M059J (cell line): Measurements from ENCODE around the gene LSAMP. TPM values are rescaled to one million over a fixed set of nuclear protein-coding genes. Genes with fewer than 3 reads are reported as not detected.
"Not testable (repeated sequence)": the region's sequence is repeated elsewhere in the genome, so short reads cannot be mapped to it uniquely, and the experiment has no call there.

Experiments
- DNase-seq: peaks from one replicate; pipeline ENCODE4 v3.0.0-alpha.2; 2012; ENCODE audit warnings: low read depth
- total RNA-seq: library from RNA; depleted of rRNA; stranded (reverse); fragments of >200 nt; shearing (Covaris generic); gene quantifications from 2 replicates; pipeline ENCODE4 v1.2.3, GENCODE V29; 2014

Gene LSAMP
- total RNA-seq, 1 experiment from 2014 or later, result 0.25 TPM

DNA sequence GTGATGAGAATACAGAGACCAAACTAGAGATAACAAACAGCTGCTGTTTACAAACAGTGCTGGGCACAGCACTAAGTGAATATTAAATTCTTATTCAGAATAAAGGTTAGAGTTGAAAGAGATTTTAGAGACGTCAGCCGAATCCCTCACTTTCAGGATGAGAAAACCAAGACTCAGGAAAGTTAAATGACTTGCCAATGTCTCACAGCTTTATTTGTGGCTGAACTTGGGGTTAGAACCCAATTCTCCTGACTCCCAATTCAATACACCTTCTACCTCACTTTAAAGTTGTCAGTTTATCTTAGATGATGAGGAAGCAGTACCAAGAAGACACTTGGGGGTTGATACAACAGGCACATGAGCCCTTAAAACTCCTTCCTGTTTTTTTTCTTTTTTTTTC lies 641.1 kb downstream of the LSAMP start:
- DNase-seq, result no peak

- no peak for DNase-seq
Observed at GRCh38 chr3:115803661-115804060, 641.6 kb downstream of the LSAMP start.

DNA sequence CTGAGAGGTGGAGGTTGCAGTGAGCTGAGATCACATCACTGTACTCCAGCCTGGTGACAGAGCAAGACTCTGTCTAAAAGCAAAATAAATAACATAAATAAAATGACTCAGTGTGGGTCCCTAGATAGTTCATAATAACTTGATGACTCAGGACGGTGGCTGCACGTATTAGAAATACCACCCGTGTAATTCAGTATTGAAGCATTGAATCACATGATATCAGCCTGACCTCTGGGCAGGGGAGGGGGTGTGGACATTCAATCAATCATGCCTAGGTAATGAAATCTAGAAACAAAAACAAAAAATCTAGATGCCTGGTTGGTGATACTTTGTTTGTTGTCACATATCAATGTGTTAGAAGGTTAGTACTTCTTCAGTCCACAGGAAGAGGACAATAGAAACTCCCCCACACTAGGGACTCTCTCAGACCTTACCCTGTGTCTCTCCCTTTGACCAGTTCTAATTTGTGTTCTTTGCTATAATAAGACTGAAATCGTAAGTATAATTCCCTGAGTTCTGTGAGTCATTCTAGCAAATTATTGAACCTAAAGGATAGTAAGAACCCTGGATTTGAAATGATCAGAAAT lies 644.7 kb downstream of the LSAMP start:
- DNase-seq, result peak; percentile 97

DNA sequence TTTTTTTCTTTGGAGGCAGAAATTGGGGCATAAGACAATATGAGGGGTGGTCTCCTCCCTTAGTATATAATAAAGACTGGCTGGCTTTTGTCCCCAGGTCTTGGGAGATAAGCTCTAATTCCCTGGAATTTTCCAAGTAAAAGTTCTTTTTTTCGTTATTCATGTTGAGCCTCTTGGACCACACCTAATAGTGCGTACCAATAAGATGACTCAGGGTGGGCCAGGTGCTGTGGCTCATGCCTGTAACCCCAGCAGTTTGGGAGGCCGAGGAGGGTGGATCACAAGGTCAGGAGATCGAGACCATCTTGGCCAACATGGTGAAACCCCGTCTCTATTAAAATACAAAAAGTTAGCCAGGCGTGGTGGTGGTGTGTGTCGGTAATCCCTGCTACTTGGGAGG lies 645.2 kb downstream of the LSAMP start:
- not testable (repeated sequence) for DNase-seq

DNA sequence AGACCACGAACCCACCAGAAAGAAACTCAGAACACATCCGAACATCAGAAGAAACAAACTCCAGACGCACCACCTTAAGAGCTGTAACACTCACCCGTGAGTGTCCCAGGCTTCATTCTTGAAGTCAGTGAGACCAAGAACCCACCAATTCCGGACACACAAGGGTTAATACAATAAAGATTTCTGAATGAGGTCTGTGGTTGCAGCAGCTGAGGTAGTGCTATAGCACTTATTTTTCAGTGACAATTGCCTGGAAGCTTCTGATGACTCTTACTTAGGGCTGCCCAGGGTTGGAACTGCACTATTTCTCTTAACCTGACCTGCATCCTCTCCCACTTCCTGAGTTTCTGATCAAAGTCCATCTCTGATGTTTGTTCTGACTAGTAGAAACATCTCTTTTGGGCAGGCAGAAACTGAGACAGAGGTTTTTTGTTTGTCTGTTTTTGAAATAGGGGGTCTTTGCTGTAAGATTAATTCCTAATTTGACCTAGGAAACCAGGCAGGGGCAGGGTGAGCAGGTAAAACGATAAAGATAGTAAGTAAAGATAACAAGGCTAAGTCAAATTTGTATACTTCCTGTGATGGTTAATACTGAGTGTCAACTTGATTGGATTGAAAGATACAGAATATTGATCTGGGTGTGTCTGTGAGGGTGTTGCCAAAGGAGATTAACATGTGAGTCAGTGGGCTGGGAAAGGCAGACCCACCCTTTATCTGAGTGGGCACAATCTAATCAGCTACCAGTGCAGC lies 652.9 kb downstream of the LSAMP start:
- DNase-seq, result peak; percentile 76

GRCh38 chr3:115791271-115792153 lies 653.8 kb downstream of the LSAMP start:
- DNase-seq, result not testable (repeated sequence)

DNA sequence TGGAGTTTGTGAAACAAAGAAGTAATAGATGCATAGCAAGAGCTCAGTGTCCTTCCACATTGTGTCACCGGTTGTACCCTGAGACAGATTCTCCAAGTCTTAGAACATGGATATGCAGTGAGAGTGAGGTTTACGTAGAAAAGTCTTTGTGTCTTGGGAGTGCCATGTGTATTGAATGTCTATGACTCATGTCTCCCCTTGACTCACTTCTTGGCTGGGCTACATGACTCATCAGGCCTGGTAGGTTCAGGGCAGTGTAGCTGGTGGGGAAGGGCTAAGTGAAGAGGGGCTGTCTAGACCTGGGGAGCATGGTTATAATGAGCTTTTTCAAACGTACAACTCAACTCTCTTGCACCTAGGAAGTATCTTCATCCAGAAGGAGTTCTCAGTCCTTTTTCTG lies 654.5 kb downstream of the LSAMP start:
- DNase-seq, result peak; percentile 100

DNA sequence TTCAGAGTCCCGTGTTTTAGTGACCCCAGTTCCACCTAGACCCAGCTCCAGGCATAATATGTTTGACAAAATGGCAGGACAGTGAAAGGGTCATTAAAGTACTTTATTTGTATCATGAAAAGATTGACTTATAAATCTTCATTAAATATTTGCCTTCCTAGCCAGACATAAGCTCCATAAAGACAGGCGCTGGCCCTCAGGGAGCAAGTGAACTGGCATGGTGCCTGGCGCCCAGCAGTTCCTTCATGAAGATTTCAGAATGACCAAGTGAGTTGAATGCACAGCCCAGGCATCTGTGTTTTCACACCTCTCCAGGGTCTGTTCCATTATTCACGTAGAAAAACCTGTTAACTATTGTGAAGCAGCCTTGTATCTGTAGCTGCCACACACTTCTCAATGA lies 655.8 kb downstream of the LSAMP start:
- DNase-seq, result peak; percentile 75

GRCh38 chr3:115788921-115789470 lies 656.3 kb downstream of the LSAMP start:
- DNase-seq, result peak; percentile 100

- DNase-seq, result no peak
Observed at GRCh38 chr3:115787818-115788217, 657.5 kb downstream of the LSAMP start.

DNA sequence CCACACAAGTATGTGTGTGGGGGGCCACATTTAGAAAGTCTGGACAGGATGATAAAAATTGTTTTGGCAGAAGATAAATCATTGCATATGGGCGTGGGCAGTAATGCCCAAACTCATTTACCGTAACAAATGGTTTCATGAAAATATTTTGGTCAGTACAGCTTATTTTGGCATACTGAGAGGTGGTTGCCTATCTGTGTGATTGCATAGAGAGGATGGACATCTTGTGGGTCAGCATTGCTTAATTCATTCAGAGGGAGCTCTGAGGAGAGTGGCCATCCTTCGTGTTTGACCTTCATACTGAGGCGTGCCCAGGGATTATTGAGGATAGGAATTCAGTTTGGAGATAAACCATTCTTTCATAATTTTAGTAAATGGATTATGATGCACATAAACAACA lies 659.5 kb downstream of the LSAMP start:
- DNase-seq, result no peak

GRCh38 chr3:115784739-115785536 lies 660.3 kb downstream of the LSAMP start:
- DNase-seq, result peak; percentile 71

- DNase-seq, result peak; percentile 97
Observed at GRCh38 chr3:115783938-115784738, 661.1 kb downstream of the LSAMP start.

DNA sequence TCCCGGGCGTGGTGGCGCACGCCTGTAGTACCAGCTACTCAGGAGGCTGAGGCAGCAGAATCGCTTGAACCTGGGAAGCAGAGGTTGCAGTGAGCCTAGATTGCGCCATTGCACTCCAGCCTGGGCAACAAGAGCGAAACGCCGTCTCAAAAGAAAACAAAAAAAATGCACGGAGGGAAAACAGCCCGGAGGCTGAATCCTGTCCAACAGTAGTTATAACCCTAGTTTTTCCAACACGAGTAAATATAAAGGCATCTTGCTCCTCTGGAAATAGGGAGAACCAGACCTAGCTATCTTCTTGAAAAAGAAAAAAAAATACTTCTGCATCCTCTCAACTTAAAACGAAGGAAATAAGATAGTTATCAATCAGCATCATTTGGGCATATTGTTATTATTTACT lies 661.9 kb downstream of the LSAMP start:
- DNase-seq, result not testable (repeated sequence)

DNA sequence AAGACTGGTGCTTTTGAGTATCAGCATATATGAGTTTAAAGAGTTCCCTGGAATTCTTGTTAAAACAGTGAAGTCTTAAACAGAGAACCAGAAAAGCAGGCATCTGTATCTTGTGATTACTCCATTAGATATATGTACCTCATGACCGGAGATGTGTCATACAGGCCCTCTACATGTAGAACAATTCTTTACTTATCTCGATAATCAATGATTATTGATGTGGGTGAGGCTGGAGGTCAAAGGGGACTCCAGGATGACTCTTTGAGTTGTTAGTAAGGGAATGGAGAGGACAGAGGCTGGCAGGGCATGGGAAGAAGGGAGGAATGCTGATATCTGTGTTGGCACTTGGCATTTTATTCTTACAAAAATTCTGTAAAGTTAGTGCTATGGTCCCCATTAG lies 666.3 kb downstream of the LSAMP start:
- no peak for DNase-seq

- no peak for DNase-seq
Observed at GRCh38 chr3:115772951-115773350, 672.3 kb downstream of the LSAMP start.

GRCh38 chr3:115768661-115769060 lies 676.6 kb downstream of the LSAMP start:
- no peak for DNase-seq

DNA sequence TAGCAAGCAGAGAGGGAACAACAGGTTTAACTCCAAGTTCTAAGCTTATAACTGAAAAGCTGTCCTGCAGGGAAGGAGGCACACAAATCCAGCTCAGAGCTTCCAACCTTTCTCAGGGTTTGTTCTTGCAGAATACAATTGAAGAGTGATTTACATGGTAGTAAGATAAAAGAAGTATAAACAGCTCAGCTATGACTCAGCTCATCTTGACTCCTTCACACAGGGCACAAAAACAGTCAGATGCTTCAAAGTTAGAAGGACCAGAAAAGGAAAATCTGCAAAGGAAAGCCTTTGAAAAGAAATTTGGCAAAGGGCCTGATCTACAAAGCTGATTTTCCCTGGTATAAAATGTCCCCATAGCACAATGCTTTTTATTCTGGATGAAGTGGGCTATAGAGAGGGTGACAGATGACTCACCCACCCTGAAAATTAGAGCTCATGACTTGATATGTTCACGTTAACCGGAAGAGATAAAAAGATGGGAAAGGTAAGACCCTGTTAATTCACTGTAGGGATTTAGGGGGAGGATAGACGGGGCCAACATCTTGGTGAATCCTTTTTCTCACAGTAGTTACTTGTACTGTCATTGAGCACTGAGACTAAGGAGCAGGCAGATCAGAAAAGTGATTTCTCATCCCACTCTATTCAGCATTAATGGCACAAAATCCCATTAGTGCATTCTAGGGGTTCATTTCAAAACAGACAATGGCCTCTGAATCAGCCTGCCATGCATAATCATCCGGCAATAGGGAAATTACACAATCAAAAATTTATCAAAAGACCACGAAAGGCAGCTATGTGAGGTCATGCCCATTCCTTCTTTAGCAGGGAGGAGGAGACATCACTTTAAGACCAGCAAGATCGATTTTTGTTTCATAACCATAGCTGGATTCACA lies 678.5 kb downstream of the LSAMP start:
- DNase-seq, result peak; percentile 82

GRCh38 chr3:115761927-115762305 lies 683.4 kb downstream of the LSAMP start:
- no peak for DNase-seq

GRCh38 chr3:115760716-115761115 lies 684.6 kb downstream of the LSAMP start:
- no peak for DNase-seq
